Measurements from ENCODE around the gene FAM98A.

The FAM98A gene

GRCh38 chr2:33614190-33614589, 15.1 kb upstream of the FAM98A start:
- POLR2A ChIA-PET: no interaction called here
- DNase-seq (ENCODE audit: extremely low spot score): no peak

GRCh38 chr2:33607905-33608304, 8.8 kb upstream of the FAM98A start:
- no peak for DNase-seq (ENCODE audit: extremely low spot score)
- no peak for TF ChIP-seq CTCF (IDR thresholded peaks at IDR 0.05; ENCODE audit: control extremely low read depth, extremely low read depth, low read depth, missing control alignments)
- ChIA-PET CTCF (interaction anchor here (1.0 to 2.1 kb wide), 3 partner anchors 8 to 12 kb away, joined by 3 to 8 read pairs (median 3); partner anchors contain the start of gene FAM98A), POLR2A (no interaction called here)

More at GRCh38 chr2:33614190-33614589, 15.1 kb upstream of the FAM98A start:
- CTCF ChIA-PET: interaction anchor here (1.3 to 3.1 kb wide), 2 partner anchors 13 to 15 kb away, joined by 3 to 6 read pairs; partner anchors contain the start of gene FAM98A
- no peak for TF ChIP-seq CTCF (IDR thresholded peaks at IDR 0.05; ENCODE audit: control extremely low read depth, extremely low read depth, low read depth, missing control alignments)

GRCh38 chr2:33607251-33607721, 8.2 kb upstream of the FAM98A start:
- DNase-seq (ENCODE audit: extremely low spot score): no peak
- TF ChIP-seq CTCF (IDR thresholded peaks at IDR 0.05; ENCODE audit: control extremely low read depth, extremely low read depth, low read depth, missing control alignments): no peak
- POLR2A ChIA-PET: no interaction called here
- CTCF ChIA-PET: interaction anchor here (1.0 to 2.1 kb wide), 3 partner anchors 8 to 11 kb away, joined by 3 to 8 read pairs (median 3); partner anchors contain the start of gene FAM98A

GRCh38 chr2:33606622-33607021, 7.5 kb upstream of the FAM98A start:
- no peak for DNase-seq (ENCODE audit: extremely low spot score)
- TF ChIP-seq CTCF (IDR thresholded peaks at IDR 0.05; ENCODE audit: control extremely low read depth, extremely low read depth, low read depth, missing control alignments): no peak
- ChIA-PET POLR2A (no interaction called here), CTCF (no interaction called here)

- no peak for TF ChIP-seq CTCF (IDR thresholded peaks at IDR 0.05; ENCODE audit: control extremely low read depth, extremely low read depth, low read depth, missing control alignments)
- CTCF ChIA-PET: no interaction called here
- POLR2A ChIA-PET: no interaction called here
- no peak for DNase-seq (ENCODE audit: extremely low spot score)
Observed at GRCh38 chr2:33606100-33606499, 7.0 kb upstream of the FAM98A start.

- ChIA-PET POLR2A (no interaction called here), CTCF (no interaction called here)
- TF ChIP-seq CTCF (IDR thresholded peaks at IDR 0.05; ENCODE audit: control extremely low read depth, extremely low read depth, low read depth, missing control alignments): no peak
- DNase-seq (ENCODE audit: extremely low spot score): no peak
Observed at GRCh38 chr2:33605056-33605455, 6.0 kb upstream of the FAM98A start.
